ENCODE results near the gene SPG7.

The SPG7 gene

DNA sequence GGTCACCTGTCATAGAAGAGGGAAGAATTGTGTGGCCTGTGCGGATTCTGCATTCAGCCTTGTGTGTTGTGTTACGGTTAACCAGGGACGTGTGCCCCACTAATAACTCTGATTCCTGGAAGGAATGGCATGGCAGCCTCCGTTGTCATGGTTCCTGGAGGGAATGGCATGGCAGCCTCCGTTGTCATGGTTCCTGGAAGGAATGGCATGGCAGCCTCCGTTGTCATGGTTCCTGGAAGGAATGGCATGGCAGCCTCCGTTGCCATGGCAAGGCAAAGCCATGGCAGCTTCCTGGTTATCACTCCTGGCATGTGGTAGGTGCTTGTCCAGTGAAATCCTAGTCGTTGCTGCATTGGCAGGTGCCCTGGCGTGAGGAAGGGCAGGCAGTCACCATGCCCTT lies 8.9 kb downstream of the SPG7 start:
- DNase-seq (ENCODE audit: low spot score), result no peak

DNA sequence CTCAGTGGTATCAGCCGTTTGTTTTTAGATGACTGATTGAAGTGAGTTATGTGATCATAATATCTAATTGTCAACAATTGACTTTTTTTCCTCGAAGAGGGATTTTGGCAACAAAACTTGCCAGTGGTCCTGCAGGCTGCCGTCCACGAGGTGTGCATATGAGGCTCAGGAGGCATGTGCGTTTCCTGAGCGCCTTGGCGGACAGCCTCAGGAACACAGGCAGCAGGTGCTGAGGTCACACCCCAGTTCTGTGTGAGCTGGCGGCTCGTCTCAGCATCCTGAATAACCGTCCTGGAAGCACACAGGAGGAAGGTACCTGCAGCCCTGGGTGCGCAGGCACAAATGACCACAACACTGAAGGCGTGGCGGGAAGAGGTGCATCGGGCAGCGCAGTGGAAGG lies 11.7 kb downstream of the SPG7 start:
- no peak for DNase-seq (ENCODE audit: low spot score)

DNA sequence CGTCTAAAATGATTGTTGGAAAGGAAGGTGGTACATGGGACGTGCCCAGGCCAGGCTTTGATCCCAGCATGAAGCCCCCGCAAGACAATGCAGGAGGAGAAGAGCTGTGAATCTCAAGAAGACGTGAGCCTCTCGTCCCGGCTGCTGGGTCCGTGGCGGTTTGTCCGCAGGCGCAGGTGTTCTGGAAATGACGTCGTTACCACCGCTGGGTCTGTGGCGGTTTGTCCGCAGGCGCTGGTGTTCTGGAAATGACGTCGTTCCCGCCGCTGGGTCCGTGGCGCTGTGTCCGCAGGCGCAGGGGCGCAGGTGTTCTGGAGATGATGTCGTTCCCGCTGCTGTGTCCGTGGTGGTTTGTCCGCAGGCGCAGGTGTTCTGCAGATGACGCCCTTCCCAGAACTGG lies 14.1 kb downstream of the SPG7 start:
- DNase-seq (ENCODE audit: low spot score), result no peak

DNA sequence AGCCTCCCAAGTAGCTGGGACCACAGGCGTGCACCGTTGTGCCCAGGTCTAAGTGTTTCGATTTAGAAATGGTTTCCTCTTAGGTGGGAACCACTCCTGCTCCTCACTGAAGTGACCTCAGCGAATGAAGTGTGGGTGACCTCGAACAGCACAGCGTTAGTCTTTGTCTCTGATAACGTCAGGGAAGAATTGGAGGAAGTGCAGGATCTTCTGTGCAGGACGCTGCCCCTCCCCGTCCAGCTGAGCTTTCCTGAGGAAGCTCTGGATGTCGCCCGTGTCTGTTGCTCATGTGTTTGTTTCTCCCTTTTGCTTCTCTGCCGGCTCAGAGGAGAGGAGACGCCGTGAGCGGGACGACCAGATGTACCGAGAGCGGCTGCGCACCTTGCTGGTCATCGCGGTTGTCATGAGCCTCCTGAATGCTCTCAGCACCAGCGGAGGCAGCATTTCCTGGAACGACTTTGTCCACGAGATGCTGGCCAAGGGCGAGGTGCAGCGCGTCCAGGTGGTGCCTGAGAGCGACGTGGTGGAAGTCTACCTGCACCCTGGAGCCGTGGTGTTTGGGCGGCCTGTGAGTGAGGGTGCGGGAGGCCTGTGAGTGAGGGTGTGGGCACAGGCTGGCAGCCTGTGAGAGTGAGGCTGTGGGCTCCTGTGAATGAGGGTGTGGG lies 15.6 kb downstream of the SPG7 start:
- no peak for DNase-seq (ENCODE audit: low spot score)

DNA sequence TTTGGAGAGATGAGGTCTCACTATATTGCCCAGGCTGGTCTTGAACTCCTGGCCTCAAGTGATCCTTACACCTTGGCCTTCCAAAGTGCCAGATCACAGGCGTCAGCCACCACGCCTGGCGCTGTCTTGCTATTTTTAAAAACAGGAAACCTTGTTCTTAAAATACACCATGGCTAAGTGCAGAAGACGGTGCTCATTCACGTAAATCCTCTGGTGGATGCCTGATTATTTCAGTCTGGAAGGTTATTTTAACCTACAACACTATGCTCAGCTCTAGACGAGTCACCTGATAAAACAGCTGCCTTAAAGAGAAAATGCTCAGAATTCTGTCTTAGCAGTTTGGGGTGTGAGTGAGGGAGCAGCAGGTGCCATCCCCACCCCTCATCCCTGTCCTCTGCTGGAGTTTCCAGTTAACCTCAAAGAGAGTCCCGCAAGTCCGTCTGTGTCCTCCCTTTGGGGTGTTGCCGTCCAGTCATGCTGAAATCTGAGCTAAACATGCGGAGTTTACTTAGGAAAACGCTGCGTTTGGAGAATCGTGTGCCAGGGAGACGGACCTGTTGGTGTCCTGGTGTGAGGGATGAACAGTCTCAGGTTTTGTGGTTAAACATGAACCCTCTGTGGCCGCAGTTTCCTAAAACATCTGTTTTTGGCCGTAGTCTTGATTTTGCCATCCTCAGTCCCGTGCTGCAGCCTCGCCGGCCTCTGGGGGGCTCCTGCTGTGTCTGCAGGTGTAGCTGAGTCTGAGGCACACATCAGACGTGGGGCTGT lies 17.1 kb downstream of the SPG7 start:
- DNase-seq (ENCODE audit: low spot score), result no peak

DNA sequence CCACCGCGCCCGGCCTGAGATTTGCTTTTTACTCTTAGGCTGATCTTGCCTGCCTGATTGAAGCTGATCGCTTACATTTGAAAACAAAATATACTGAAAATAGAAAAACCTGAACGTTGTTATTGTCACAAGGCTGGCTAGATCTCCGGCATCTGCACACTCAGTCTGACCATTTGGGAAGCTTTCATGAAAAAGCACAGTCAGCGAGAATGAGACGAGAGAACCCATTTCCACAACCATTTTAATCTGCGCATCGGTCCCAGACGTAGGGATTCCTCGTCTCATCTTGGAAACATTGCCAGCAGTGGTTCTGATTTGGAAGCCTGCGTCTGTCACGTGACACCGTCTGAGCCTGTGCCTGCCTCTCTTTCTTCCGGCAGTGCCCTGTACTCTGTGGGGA lies 20.9 kb downstream of the SPG7 start:
- no peak for DNase-seq (ENCODE audit: low spot score)

DNA sequence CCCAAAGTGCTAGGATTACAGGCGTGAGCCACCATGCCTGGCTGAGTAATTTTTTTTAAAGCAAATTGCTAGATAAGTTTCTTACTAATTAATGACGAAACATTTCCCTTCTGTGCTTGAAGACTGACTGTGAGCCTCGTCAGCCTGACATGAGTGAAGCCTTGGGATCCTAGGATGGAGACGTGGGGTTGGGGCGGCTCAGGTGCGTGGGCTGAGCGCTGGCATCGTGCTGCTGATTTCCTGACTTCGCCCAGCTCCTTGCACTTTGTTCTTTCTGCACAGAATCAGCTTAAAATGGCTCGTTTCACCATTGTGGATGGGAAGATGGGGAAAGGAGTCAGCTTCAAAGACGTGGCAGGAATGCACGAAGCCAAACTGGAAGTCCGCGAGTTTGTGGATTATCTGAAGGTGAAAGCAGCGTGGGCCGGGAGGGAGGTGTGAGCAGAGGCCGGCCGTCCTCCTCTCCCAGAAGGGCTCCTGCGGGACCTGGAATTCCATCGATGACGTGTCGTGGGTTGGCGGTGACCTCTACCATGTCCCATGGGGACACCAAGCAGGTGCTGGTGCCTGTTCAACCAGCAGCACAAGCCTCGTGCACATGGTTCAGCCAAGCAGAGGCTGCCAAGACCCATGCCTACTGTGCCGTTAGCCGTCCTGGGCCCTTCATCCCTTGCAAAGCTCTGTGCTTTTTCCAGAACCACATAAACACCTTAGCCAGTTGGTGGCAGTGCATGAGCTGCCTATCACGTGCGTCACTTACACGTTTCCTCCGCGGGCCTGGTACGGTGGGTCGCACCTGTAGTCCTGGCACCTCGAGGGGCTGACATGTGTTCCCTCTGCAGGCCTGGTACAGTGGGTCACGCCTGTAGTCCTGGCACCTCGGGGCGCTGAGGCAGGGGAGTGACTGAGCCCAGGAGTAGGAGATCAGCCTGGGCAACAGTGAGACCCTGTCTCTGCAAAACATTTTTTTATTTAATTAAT lies 22.5 kb downstream of the SPG7 start:
- peak; percentile 65 for DNase-seq (ENCODE audit: low spot score)

DNA sequence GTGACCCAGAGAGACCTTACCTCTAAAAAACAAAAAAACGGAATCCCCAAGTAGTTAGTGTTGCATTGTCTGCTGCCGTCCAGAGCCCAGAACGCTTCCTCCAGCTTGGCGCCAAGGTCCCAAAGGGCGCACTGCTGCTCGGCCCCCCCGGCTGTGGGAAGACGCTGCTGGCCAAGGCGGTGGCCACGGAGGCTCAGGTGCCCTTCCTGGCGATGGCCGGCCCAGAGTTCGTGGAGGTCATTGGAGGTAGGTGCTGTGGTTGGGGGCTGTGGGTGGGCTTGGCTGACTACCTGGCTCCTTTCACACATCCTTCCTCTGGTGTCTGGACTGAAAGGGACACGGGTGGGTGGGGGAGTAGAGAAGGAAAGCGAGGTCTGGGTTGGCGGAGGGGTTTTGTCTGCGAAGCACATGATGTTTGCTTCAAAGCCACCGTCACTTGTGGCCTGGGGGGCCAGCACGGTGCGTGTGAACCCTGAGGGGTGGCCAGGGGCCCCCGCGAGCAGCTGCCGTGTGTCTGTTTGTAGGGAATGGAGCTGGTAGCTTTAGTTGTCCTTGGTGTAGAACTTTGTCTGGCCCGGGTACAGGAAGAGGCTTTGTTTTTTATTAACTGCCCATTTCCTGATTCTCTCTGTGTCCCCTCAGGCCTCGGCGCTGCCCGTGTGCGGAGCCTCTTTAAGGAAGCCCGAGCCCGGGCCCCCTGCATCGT lies 23.8 kb downstream of the SPG7 start:
- no peak for DNase-seq (ENCODE audit: low spot score)

DNA sequence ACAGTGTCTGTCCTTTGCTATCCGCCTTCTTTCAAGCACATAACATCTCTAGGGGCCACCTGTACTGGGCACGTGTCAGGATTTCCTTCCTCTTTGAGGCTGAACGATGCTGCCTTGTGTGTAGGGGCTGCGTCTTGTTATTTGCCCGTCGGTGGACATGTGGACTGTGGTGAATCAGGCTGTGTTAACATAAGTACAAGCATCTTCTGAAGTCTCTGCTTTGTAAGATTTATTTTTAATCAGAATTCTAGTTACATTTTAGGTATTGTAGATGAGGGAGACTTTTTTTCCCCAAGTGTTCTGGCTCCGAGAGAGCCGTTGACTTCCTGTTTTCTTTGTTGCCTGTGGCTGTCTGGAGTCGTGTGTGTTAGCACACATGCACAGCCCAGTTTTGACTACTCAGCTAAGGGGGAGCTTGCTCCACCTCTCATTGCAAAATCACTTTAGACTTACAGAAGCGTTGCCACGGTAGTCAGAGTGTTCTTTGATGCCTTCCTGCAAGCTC lies 26.1 kb downstream of the SPG7 start:
- DNase-seq (ENCODE audit: low spot score), result peak; percentile 31

DNA sequence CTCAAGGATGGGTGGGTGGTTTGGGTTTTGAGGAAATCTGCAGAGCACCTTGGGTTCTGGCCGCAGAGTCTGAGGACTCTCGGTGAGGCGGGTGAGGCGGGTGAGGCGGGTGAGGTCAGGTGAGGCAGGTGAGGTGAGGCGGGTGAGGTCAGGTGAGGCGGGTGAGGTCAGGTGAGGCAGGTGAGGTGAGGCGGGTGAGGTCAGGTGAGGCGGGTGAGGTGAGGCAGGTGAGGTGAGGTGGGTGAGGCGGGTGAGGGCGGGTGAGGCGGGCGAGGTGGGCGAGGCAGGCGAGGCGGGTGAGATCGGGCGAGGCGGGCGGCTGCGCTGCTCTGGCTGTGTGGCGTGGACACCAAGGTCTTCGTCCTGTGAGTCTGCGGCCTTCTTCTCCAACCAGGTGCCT lies 28.2 kb downstream of the SPG7 start:
- DNase-seq (ENCODE audit: low spot score), result no peak

DNA sequence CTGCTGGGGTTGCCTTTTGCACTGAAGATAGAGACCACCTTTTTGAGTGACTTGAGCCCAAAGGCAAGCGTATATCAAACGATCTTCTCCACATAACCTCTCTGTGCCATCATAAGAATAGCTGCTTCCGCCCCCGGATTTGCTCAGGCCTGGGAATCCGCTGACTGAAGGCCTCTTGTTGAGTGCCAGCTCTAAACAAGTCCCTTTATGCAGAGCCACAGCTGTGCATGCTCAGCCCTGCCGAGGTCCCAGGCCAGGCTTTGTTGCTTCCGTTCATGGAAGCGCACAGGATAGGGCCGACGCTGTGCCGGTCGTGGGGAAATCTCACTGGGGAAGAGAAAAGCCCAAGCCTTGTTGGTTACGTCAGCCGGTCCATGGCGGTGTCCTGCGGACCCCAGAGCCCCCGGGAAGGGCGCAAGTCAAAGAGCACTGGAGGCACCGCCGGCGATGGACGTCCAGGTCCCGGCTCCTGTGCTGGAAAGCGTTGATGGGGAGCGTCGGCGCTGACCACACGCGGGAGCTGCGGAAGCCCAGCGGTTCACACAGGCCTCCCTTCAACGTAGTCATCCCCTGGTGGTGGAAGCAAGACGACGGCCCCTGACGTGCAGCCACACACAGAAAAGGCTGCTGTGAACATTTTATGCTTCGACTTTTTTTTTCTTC lies 28.8 kb downstream of the SPG7 start:
- peak; percentile 88 for DNase-seq (ENCODE audit: low spot score)

DNA sequence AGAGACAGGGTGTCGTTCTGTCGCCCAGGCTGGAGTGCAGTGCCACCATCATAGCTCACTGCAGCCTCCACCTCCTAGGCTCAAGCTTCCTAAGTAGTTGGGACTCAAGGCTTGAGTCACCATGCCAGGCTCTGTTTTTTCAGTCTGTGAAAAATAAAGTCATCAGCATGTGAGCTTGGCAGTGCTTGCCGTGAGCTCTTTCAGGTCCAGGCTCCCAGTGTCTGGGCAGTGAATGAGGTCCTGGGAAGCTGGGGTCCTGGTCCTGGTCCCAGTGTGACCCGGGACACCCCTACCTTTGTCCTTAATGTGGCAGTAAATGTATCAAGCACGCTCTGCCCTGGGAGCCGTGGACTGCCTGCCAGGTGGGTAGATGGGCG lies 29.3 kb downstream of the SPG7 start:
- DNase-seq (ENCODE audit: low spot score), result peak; percentile 35

DNA sequence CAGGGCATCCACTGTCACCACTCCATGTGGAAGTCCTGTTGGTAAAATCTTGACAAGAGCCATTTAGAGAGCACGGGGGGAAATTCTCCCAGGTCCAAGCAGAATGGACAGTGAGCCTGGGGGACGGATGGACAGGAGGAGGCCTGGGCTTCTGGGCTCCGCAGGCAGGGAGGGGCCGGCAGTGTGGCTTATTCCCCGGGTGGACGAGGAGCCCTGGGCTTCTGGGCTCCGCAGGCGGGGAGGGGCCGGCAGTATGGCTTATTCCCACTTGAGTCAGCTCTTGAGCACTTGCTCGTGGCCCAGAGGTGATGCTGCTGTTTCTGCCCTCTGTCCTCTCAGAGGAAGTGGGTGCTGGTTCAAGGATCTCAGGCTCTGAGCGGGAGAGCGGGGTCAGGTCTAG lies 30.1 kb downstream of the SPG7 start:
- DNase-seq (ENCODE audit: low spot score), result no peak

DNA sequence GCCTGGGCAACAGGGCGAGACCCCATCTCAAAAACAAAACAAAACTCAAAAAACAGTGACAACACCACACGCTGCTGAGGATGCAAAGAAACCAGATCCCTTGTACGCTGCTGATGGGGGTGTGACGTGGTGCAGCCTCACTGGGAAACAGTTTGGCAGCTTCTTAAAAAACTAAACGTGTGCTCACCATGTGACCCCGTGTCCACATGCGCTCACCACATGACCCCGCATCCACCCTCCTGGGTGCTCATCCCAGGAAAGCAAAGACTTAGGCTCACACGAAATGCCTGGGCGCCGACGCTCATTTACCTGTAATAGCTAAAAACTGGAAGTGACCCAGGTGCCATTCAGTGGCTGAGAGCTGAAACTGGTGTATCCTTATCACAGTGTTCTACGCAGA lies 32.4 kb downstream of the SPG7 start:
- DNase-seq (ENCODE audit: low spot score), result no peak

DNA sequence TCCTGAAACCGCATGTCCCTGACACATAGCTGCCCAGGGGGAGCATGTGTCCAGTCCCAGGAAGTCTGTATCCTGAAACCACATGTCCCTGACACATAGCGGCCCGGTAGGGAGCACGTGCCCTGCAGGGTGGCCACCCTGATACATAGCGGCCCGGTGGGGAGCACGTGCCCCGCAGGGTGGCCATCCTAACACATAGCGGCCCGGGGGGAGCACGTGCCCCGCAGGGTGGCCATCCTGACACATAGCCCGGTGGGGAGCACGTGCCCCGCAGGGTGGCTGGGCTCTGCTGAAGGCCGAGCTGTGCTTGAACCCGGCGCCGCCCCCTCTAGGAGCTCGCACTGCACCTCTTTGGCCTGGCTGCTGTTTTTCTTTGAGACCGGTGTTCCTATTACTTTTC lies 33.6 kb downstream of the SPG7 start:
- DNase-seq (ENCODE audit: low spot score), result no peak

DNA sequence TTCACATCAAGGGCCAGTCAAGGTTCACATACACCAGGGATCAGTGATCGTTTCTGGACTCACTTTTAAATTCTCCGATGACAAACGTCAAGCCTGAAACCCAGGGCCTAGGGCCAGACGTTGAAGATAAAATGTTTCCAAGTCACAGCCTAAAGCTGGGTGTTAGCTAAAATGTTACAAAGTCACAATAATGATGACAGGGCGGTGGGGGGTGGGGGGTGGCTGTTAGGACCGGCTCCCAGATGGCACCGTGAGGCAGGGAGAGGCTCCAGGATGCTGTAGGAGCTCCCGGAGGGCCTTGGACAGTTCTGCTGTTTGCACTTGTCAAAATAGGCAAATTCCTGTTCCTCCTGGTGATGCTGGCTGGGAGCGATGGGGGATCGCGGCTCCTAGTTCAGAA lies 35.9 kb downstream of the SPG7 start:
- no peak for DNase-seq (ENCODE audit: low spot score)

DNA sequence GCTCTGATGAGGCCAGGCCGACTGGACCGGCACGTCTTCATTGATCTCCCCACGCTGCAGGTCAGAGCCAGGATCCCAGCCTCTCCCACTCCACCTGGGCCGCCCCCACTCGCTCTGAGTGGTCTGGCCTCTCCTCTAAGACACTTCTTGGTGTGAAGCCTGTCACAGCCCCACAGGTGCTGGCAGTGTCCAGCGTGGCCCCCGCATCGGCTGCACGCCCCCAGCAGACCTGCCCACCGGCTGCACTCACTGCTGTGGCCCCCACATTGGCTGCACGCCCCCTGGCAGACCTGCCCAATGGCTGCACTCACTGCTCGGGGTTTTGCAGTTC lies 36.5 kb downstream of the SPG7 start:
- no peak for DNase-seq (ENCODE audit: low spot score)

DNA sequence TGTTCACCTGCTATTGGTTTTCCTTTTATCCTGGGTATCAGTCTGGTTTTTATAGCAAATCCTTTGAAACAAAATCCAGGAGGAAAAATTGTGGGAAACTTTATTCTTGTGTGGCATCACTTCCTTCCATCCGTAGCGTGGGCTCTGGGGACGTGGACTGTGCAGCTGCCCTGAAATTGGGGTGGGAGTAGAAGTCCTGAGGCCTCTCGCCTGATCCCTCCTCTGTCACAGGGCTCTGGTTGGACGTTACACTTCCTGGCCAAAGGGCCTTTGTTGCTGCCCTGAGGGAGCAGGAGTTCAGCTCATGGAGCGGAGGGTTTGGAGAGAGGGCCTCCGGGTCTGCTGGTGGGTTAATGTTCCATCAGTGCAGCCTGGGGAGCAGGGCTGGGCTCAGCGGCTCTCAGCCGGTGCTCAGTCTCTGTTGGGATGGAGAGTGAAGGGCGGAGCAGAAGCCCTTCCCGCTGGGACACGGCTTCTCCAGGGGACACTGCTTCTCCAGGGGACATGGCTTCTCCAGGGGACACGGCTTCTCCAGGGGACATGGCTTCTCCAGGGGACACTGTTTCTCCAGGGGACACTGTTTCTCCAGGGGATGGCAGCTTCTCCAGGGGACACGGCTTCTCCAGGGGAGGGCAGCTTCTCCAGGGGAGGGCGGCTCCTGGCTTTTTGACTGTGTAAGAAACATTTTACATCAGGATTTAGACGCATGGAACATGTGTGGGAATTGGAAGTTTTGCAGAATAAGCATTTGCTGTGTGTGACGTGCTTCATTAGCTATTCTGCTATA lies 37.0 kb downstream of the SPG7 start:
- DNase-seq (ENCODE audit: low spot score), result no peak

DNA sequence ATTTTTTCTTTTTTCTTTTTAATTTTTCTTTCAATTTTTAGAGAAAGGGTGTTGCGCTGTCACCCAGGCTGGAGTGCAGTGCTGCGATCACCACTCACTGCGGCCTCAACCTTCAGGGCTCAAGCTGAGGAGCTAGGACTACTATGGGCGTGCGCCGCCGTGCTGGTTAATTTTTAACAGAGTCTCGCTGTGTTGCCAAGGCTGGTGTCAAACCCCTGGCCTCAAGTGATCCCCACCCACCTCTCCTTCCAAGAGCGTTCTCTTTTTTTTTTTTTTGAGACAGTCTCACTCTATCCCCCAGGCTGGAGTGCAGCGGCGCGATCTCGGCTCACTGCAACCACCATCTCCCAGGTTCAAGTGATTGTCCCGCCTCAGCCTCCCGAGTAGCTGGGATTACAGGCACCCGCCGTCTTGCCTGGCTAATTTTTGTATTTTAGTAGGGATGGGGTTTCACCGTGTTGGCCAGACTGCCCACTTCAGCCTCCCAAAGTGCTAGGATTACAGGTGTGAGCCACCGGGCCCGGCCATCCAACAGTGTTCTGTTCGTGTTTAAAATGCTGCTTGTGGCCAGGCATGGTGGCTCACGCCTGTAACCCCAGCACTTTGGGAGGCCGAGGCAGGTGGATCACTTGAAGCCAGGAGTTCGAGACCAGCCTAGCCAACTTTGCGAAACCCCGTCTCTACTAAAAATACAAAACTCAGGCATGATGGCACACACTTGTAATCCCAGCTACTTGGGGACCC lies 37.8 kb downstream of the SPG7 start:
- DNase-seq (ENCODE audit: low spot score), result no peak

DNA sequence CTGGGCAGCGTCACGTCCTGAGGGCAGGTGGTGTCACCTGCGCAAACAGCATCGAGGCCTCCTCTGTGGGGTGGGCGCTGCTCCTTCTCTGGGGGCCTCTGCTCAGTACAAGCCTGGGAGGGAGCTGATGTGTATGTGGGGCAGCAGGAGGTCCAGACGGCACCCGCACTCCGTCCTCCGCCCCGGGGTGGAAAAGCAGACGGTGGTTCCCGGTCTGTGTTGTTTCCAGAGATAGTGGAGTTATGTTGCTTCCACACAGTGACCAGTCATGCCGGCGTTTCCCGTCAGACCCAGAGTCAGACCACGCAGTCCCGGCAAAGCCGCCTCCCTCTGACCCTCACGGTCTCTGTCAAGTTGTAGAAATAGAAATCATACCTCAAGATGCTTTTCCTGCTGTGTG lies 38.6 kb downstream of the SPG7 start:
- no peak for DNase-seq (ENCODE audit: low spot score)

Data from putamen (tissue), 1 donor.